Renal cortex interstitium (tissue), 11 donors: ENCODE measurements around the gene CYP1A2. TPM values are rescaled to one million over a fixed set of nuclear protein-coding genes. Genes with fewer than 3 reads are reported as not detected.

Experiments
- DNase-seq, 11 donors: peaks; one replicate each; pipeline ENCODE4 v3.0.0-alpha.2; 2013; ENCODE audit warnings: low read depth in 9 of 11, low spot score in 4 of 11; ENCODE audit errors: extremely low read depth in 1 of 11
- polyA plus RNA-seq, 3 donors: library from polyadenylated mRNA; unstranded; fragments of 120-200 nt; gene quantifications; one replicate each; pipeline ENCODE4 v1.2.1, GENCODE V29; 2013; ENCODE audit not compliant: insufficient read length in 3 of 3

The CYP1A2 gene
- polyA plus RNA-seq, 3 donors = 0.13 to 0.38 (median 0.23) TPM

GRCh38 chr15:74798388-74799254, 50.0 kb downstream of the CYP1A2 start:
- DNase-seq = no peak

DNA sequence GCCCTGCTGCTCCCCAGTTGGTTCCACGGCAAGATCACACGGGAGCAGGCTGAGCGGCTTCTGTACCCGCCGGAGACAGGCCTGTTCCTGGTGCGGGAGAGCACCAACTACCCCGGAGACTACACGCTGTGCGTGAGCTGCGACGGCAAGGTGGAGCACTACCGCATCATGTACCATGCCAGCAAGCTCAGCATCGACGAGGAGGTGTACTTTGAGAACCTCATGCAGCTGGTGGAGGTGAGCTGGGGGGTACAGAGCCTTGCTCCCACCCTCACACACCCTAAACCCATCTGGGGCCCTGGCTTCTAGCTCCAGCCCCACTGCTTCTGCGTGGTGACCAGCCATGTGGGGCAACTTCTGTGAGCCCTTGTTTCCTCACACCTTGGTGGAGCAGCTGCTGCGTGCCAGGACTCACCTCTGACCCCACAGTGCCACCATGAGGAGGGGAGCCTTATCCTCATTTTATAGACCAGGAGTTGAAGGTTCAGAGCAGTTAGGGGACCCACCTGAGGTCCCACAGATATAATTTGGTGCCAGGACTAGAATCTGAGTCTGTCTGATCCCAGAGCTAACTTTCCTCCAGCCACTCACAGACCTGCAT, 50.7 kb downstream of the CYP1A2 start:
- no peak for DNase-seq

- DNase-seq = no peak
These were observed 51.4 kb downstream of the CYP1A2 start for GRCh38 chr15:74799856-74800558.

- no peak for DNase-seq
These were observed 52.0 kb downstream of the CYP1A2 start for GRCh38 chr15:74800559-74801094.

GRCh38 chr15:74801311-74801997, 52.8 kb downstream of the CYP1A2 start:
- DNase-seq = no peak

- no peak for DNase-seq
These were observed 53.6 kb downstream of the CYP1A2 start for GRCh38 chr15:74802290-74802689.

- DNase-seq = no peak
These were observed 54.3 kb downstream of the CYP1A2 start for GRCh38 chr15:74802862-74803447.

DNA sequence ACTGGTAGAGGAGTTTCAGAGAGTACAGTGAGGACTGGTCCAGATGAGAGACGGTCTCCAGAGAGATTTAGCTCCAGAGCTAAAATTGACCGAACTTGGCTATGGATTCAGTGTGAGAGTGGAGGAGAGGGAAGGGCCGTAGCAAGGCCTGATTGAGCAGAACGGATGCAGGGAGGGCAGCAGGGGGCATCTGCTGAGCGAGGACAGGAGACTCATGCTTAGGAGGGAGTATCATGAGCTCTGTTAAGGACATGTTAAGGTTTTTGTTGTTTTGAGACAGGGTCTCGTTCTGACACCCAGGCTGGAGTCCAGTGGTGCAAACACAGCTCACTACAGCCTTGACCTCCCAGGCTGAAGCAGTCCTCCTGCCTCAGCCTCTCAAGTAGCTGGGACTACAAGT, 56.3 kb downstream of the CYP1A2 start:
- no peak for DNase-seq

Other genes with a start within 250 kb of the CYP1A2 start
- 10 to 100 TPM; 13.5 to 17.7 (median 17.1) TPM for gene ARID3B, start 207.6 kb upstream of the CYP1A2 start, polyA plus RNA-seq
- gene CLK3, start 133.0 kb upstream of the CYP1A2 start, polyA plus RNA-seq = 10 to 100 TPM; 70.5 to 89.5 (median 72.9) TPM
- 10 to 100 TPM; 41.8 to 44.1 (median 42.0) TPM for gene EDC3, start 52.8 kb upstream of the CYP1A2 start, polyA plus RNA-seq
- gene CYP1A1, start 23.3 kb upstream of the CYP1A2 start, polyA plus RNA-seq = under 1 TPM in 1 of 3 donors, not detected in 2; 0.12 TPM
- gene CSK, start 33.2 kb downstream of the CYP1A2 start, polyA plus RNA-seq = 10 to 100 TPM; 42.2 to 53.4 (median 47.1) TPM
- not detected for gene LMAN1L, start 64.0 kb downstream of the CYP1A2 start, polyA plus RNA-seq
- not detected for gene CPLX3, start 77.8 kb downstream of the CYP1A2 start, polyA plus RNA-seq
- gene ULK3, start 94.3 kb downstream of the CYP1A2 start, polyA plus RNA-seq = 10 to 100 TPM; 27.9 to 33.5 (median 31.1) TPM
- 10 to 100 TPM; 69.1 to 71.3 (median 69.7) TPM for gene SCAMP2, start 124.5 kb downstream of the CYP1A2 start, polyA plus RNA-seq
- gene MPI, start 141.2 kb downstream of the CYP1A2 start, polyA plus RNA-seq = 10 to 100 TPM; 66.1 to 71.9 (median 69.4) TPM
- 10 to 100 TPM; 51.7 to 59.3 (median 57.2) TPM for gene FAM219B, start 158.0 kb downstream of the CYP1A2 start, polyA plus RNA-seq
- gene COX5A, start 189.2 kb downstream of the CYP1A2 start, polyA plus RNA-seq = 100 to 1,000 TPM; 183 to 221 (median 217) TPM
- gene RPP25, start 207.9 kb downstream of the CYP1A2 start, polyA plus RNA-seq = 1 to 10 TPM; 2.1 to 3.4 (median 2.5) TPM
- 10 to 100 TPM; 19.9 to 25.7 (median 21.7) TPM for gene SCAMP5, start 246.7 kb downstream of the CYP1A2 start, polyA plus RNA-seq